IMR-90 (cell line): ENCODE measurements around the gene EFHC1.

Experiments
- CTCF ChIP-seq: conservative IDR thresholded peaks from 2 replicates; pipeline ENCODE4 v1.5.1; 2012; ENCODE audit warnings: mild to moderate bottlenecking, low read depth, low read length, improper control_type of control experiment
- FOS ChIP-seq: fragments of 150-350 bp; IDR thresholded peaks from 2 replicates; pipeline ENCODE4 v1.6.1; 2016; ENCODE audit warnings: low read depth, low read length
- MAZ ChIP-seq: IDR thresholded peaks from 2 replicates; pipeline ENCODE4 v1.6.1; 2012; ENCODE audit warnings: low read depth, mild to moderate bottlenecking, low read length, improper control_type of control experiment, moderate library complexity, borderline replicate concordance
- POLR2A ChIP-seq: IDR thresholded peaks from 2 replicates; pipeline ENCODE4 v1.6.1; 2012; ENCODE audit warnings: mild to moderate bottlenecking, low read depth, low read length
- RFX5 ChIP-seq: IDR thresholded peaks from 2 replicates; pipeline ENCODE4 v1.8.0; 2012; ENCODE audit warnings: low read depth, mild to moderate bottlenecking, low read length, moderate library complexity
- SMC3 ChIP-seq: fragments of 150-350 bp; IDR thresholded peaks from 2 replicates; pipeline ENCODE4 v1.6.1; 2016; ENCODE audit warnings: low read depth, mild to moderate bottlenecking, antibody characterized with exemption, low read length, moderate library complexity
- USF2 ChIP-seq: fragments of 150-350 bp; IDR thresholded peaks from 2 replicates; pipeline ENCODE4 v1.6.1; 2017; ENCODE audit warnings: mild to moderate bottlenecking, antibody characterized with exemption, low read length, low read depth

- TF ChIP-seq POLR2A = no peak
- no peak for TF ChIP-seq RFX5
- no peak for TF ChIP-seq CTCF
- no peak for TF ChIP-seq FOS
- no peak for TF ChIP-seq MAZ
- TF ChIP-seq SMC3 = no peak
- no peak for TF ChIP-seq USF2
Observed at GRCh38 chr6:52504782-52505136, 84.6 kb downstream of the EFHC1 start.
